Prostate gland (tissue), 2 donors: Measurements from ENCODE around the gene ADAMTS17.

Experiments
- CTCF ChIP-seq, 4 experiments: fragments of 200-600 bp in 2 of 4; fragments of 450-650 bp in 2 of 4; sonication (generic) in 2 of 4; IDR thresholded peaks; 1 replicate in 3 of 4; 2 replicates in 1 of 4; pipeline ENCODE4 v1.5.1; 2016 to 2019; ENCODE audit warnings: antibody characterized with exemption in 4 of 4, mild to moderate bottlenecking in 2 of 4, moderate library complexity in 2 of 4
- POLR2A ChIP-seq: fragments of 450-650 bp; IDR thresholded peaks from one replicate; pipeline ENCODE4 v1.6.1; 2016; ENCODE audit warnings: antibody characterized with exemption, mild to moderate bottlenecking
- POLR2AphosphoS5 ChIP-seq: sonication (generic); formaldehyde crosslinking; IDR thresholded peaks from one replicate; pipeline ENCODE4 v1.6.1; 2017; ENCODE audit warnings: antibody characterized with exemption

GRCh38 chr15:100175406-100176114 is 166.2 kb downstream of the ADAMTS17 start:
- TF ChIP-seq CTCF (IDR thresholded peaks at IDR 0.05) (no peak), POLR2AphosphoS5 (no peak), POLR2A (no peak)
